ENCODE results near the gene KCNMA1. TPM values are rescaled to one million over a fixed set of nuclear protein-coding genes. Genes with fewer than 3 reads are reported as not detected.
A peak's percentile ranks its signal among the peaks of the same experiment; 100 is the strongest.

KCNMA1 gene
- total RNA-seq, 1 experiment from 2014 or later = 31.3 TPM

GRCh38 chr10:77176232-77176631 lies 461.4 kb downstream of the KCNMA1 start:
- Histone ChIP-seq H3K9me2 (replicated peaks; ENCODE audit: insufficient read depth, low read length) (no peaks in the 10 kb centered on the region), H3K9ac (ENCODE audit: low read length) (no peak overlapping the region), H3K4me1 (ENCODE audit: low read length) (no peaks in the 10 kb centered on the region), H3K79me2 (ENCODE audit: low read length) (no peaks in the 10 kb centered on the region), H3K27me3 (ENCODE audit: low read length) (no peaks in the 10 kb centered on the region), H3K27ac (ENCODE audit: low read length) (no peak overlapping the region), H3K4me2 (ENCODE audit: low read depth, low read length, poor library complexity, severe bottlenecking) (no peak overlapping the region), H2AFZ (ENCODE audit: low read length) (no peak overlapping the region), H4K20me1 (ENCODE audit: insufficient read depth, low read depth, low read length) (peaks cover 9% of the 10 kb centered on the region; the same call in 1 of the 2 replicates), H3K4me3 (ENCODE audit: low read length) (no peak overlapping the region), H3K36me3 (ENCODE audit: insufficient read depth, low read length) (no peaks in the 10 kb centered on the region), H3K9me3 (ENCODE audit: low read length) (no peaks in the 10 kb centered on the region)
- no peak for DNase-seq

- Histone ChIP-seq H3K9me3 (ENCODE audit: low read length) (no peaks in the 10 kb centered on the region), H2AFZ (ENCODE audit: low read length) (no peak overlapping the region), H3K79me2 (ENCODE audit: low read length) (no peaks in the 10 kb centered on the region), H3K9me2 (replicated peaks; ENCODE audit: insufficient read depth, low read length) (no peaks in the 10 kb centered on the region), H3K27ac (ENCODE audit: low read length) (no peak overlapping the region), H3K4me2 (ENCODE audit: low read depth, low read length, poor library complexity, severe bottlenecking) (no peak overlapping the region), H3K4me1 (ENCODE audit: low read length) (no peaks in the 10 kb centered on the region), H3K27me3 (ENCODE audit: low read length) (no peaks in the 10 kb centered on the region), H4K20me1 (ENCODE audit: insufficient read depth, low read depth, low read length) (peaks cover 12% of the 10 kb centered on the region; the same call in 1 of the 2 replicates), H3K36me3 (ENCODE audit: insufficient read depth, low read length) (no peaks in the 10 kb centered on the region), H3K9ac (ENCODE audit: low read length) (no peak overlapping the region), H3K4me3 (ENCODE audit: low read length) (no peak overlapping the region)
- no peak for DNase-seq
These were observed 461.9 kb downstream of the KCNMA1 start for GRCh38 chr10:77175631-77176222.

- H2AFZ ChIP-seq (ENCODE audit: low read length) = no peak overlapping the region
- H3K9me3 ChIP-seq (ENCODE audit: low read length) = no peaks in the 10 kb centered on the region
- H3K9ac ChIP-seq (ENCODE audit: low read length) = no peak overlapping the region
- no peaks in the 10 kb centered on the region for H3K4me1 ChIP-seq (ENCODE audit: low read length)
- H3K79me2 ChIP-seq (ENCODE audit: low read length) = no peaks in the 10 kb centered on the region
- H3K27me3 ChIP-seq (ENCODE audit: low read length) = no peaks in the 10 kb centered on the region
- no peak overlapping the region for H3K4me3 ChIP-seq (ENCODE audit: low read length)
- no peak overlapping the region for H3K27ac ChIP-seq (ENCODE audit: low read length)
- no peak overlapping the region for H3K4me2 ChIP-seq (ENCODE audit: low read depth, low read length, poor library complexity, severe bottlenecking)
- no peaks in the 10 kb centered on the region for H3K9me2 ChIP-seq (replicated peaks; ENCODE audit: insufficient read depth, low read length)
- peak; percentile 90 for DNase-seq
- H3K36me3 ChIP-seq (ENCODE audit: insufficient read depth, low read length) = no peaks in the 10 kb centered on the region
- H4K20me1 ChIP-seq (ENCODE audit: insufficient read depth, low read depth, low read length) = peaks cover 12% of the 10 kb centered on the region; the same call in 1 of the 2 replicates
These were observed 463.8 kb downstream of the KCNMA1 start for GRCh38 chr10:77173615-77174461.

- H3K27ac ChIP-seq (ENCODE audit: low read length) = no peak overlapping the region
These were observed 465.5 kb downstream of the KCNMA1 start for GRCh38 chr10:77172086-77172485.

GRCh38 chr10:77168861-77169260 lies 468.7 kb downstream of the KCNMA1 start:
- H3K9me3 ChIP-seq (ENCODE audit: low read length) = no peaks in the 10 kb centered on the region
- no peak overlapping the region for H3K9ac ChIP-seq (ENCODE audit: low read length)
- H3K4me2 ChIP-seq (ENCODE audit: low read depth, low read length, poor library complexity, severe bottlenecking) = no peak overlapping the region
- no peaks in the 10 kb centered on the region for H3K9me2 ChIP-seq (replicated peaks; ENCODE audit: insufficient read depth, low read length)
- 0 out of 2 replicates have a peak, but pooled peaks cover 8% of the 10 kb centered on the region for H4K20me1 ChIP-seq (ENCODE audit: insufficient read depth, low read depth, low read length)
- H3K27me3 ChIP-seq (ENCODE audit: low read length) = no peaks in the 10 kb centered on the region
- H3K27ac ChIP-seq (ENCODE audit: low read length) = no peak overlapping the region
- no peaks in the 10 kb centered on the region for H3K36me3 ChIP-seq (ENCODE audit: insufficient read depth, low read length)
- H3K4me1 ChIP-seq (ENCODE audit: low read length) = no peaks in the 10 kb centered on the region
- no peak overlapping the region for H3K4me3 ChIP-seq (ENCODE audit: low read length)
- no peak overlapping the region for H2AFZ ChIP-seq (ENCODE audit: low read length)
- no peaks in the 10 kb centered on the region for H3K79me2 ChIP-seq (ENCODE audit: low read length)
- no peak for DNase-seq

More at GRCh38 chr10:77172086-77172485, 465.5 kb downstream of the KCNMA1 start:
- H3K4me3 ChIP-seq (ENCODE audit: low read length) = no peak overlapping the region
- no peaks in the 10 kb centered on the region for H3K27me3 ChIP-seq (ENCODE audit: low read length)
- no peak overlapping the region for H3K4me2 ChIP-seq (ENCODE audit: low read depth, low read length, poor library complexity, severe bottlenecking)
- H4K20me1 ChIP-seq (ENCODE audit: insufficient read depth, low read depth, low read length) = peaks cover 12% of the 10 kb centered on the region; the same call in 1 of the 2 replicates
- H3K9me2 ChIP-seq (replicated peaks; ENCODE audit: insufficient read depth, low read length) = no peaks in the 10 kb centered on the region
- H3K4me1 ChIP-seq (ENCODE audit: low read length) = no peaks in the 10 kb centered on the region
- DNase-seq = no peak
- H2AFZ ChIP-seq (ENCODE audit: low read length) = no peak overlapping the region
- H3K9ac ChIP-seq (ENCODE audit: low read length) = no peak overlapping the region
- no peaks in the 10 kb centered on the region for H3K36me3 ChIP-seq (ENCODE audit: insufficient read depth, low read length)
- H3K79me2 ChIP-seq (ENCODE audit: low read length) = no peaks in the 10 kb centered on the region
- H3K9me3 ChIP-seq (ENCODE audit: low read length) = no peaks in the 10 kb centered on the region

- Histone ChIP-seq H4K20me1 (ENCODE audit: insufficient read depth, low read depth, low read length) (0 out of 2 replicates have a peak, but pooled peaks cover 4% of the 10 kb centered on the region), H3K9ac (ENCODE audit: low read length) (no peak overlapping the region), H3K9me3 (ENCODE audit: low read length) (no peaks in the 10 kb centered on the region), H3K4me3 (ENCODE audit: low read length) (no peak overlapping the region), H3K4me1 (ENCODE audit: low read length) (no peaks in the 10 kb centered on the region), H2AFZ (ENCODE audit: low read length) (no peak overlapping the region), H3K4me2 (ENCODE audit: low read depth, low read length, poor library complexity, severe bottlenecking) (no peak overlapping the region), H3K9me2 (replicated peaks; ENCODE audit: insufficient read depth, low read length) (no peaks in the 10 kb centered on the region), H3K79me2 (ENCODE audit: low read length) (no peaks in the 10 kb centered on the region), H3K36me3 (ENCODE audit: insufficient read depth, low read length) (no peaks in the 10 kb centered on the region), H3K27ac (ENCODE audit: low read length) (no peak overlapping the region), H3K27me3 (ENCODE audit: low read length) (no peaks in the 10 kb centered on the region)
- no peak for DNase-seq
These were observed 469.4 kb downstream of the KCNMA1 start for GRCh38 chr10:77168161-77168560.

- no peaks in the 10 kb centered on the region for H3K27me3 ChIP-seq (ENCODE audit: low read length)
- no peaks in the 10 kb centered on the region for H3K9me2 ChIP-seq (replicated peaks; ENCODE audit: insufficient read depth, low read length)
- H4K20me1 ChIP-seq (ENCODE audit: insufficient read depth, low read depth, low read length) = no peaks in the 10 kb centered on the region
- H3K4me3 ChIP-seq (ENCODE audit: low read length) = no peak overlapping the region
- H3K4me2 ChIP-seq (ENCODE audit: low read depth, low read length, poor library complexity, severe bottlenecking) = no peak overlapping the region
- no peaks in the 10 kb centered on the region for H3K36me3 ChIP-seq (ENCODE audit: insufficient read depth, low read length)
- no peaks in the 10 kb centered on the region for H3K9me3 ChIP-seq (ENCODE audit: low read length)
- no peak overlapping the region for H3K9ac ChIP-seq (ENCODE audit: low read length)
- H2AFZ ChIP-seq (ENCODE audit: low read length) = no peak overlapping the region
- H3K27ac ChIP-seq (ENCODE audit: low read length) = no peak overlapping the region
- DNase-seq = peak; percentile 82
- H3K79me2 ChIP-seq (ENCODE audit: low read length) = no peaks in the 10 kb centered on the region
- H3K4me1 ChIP-seq (ENCODE audit: low read length) = no peaks in the 10 kb centered on the region
These were observed 472.0 kb downstream of the KCNMA1 start for GRCh38 chr10:77165445-77166208.
